Naive thymus-derived CD4-positive, alpha-beta T cell (primary cell): ENCODE data around the gene PLIN1. TPM values are rescaled to one million over a fixed set of nuclear protein-coding genes. Genes with fewer than 3 reads are reported as not detected.

ENCODE experiments used
- ATAC-seq: fragments of 150-1000 bp; cut with Tn5 transposase; 2 replicates; pipeline ENCODE4 v1.10.0; 2021; ENCODE audit warnings: mild to moderate bottlenecking, moderate library complexity
- CTCF ChIA-PET: fragments of 350-600 bp; sonication (Branson Sonifier 250); formaldehyde crosslinking; loops from one replicate; lab custom pipeline; 2021; ENCODE audit warnings: antibody characterized with exemption; lab: Charles Lee
- POLR2A ChIA-PET: fragments of 350-600 bp; sonication (Branson Sonifier 250); formaldehyde crosslinking; loops from one replicate; lab custom pipeline; 2021; ENCODE audit warnings: antibody characterized with exemption, inconsistent platforms; lab: Charles Lee
- DNase-seq, 9 donors: peaks; one replicate each; pipeline versions ENCODE4 v3.0.0 to v3.0.0-alpha.2; 2020 to 2022; ENCODE audit warnings: mixed read lengths in 1 of 9
- H3K27ac ChIP-seq: one replicate; pipeline ENCODE4 v1.7.0; 2013; ENCODE audit warnings: mild to moderate bottlenecking, low read depth, low read length, moderate library complexity
- H3K27me3 ChIP-seq, 2 donors: one replicate each; pipeline ENCODE4 v1.7.0; 2013; ENCODE audit warnings: low read length in 2 of 2, mild to moderate bottlenecking in 2 of 2, moderate library complexity in 2 of 2; ENCODE audit not compliant: control insufficient read depth in 2 of 2, insufficient read depth in 2 of 2
- H3K36me3 ChIP-seq, 3 experiments: 1 replicate in 2 of 3; 2 replicates in 1 of 3; pipeline ENCODE4 v1.7.0; 2013; ENCODE audit warnings: low read length in 3 of 3, mild to moderate bottlenecking in 3 of 3, moderate library complexity in 1 of 3; ENCODE audit not compliant: insufficient read depth in 3 of 3, control insufficient read depth in 2 of 3
- H3K4me1 ChIP-seq, 2 donors: one replicate each; pipeline ENCODE4 v1.7.0; 2013; ENCODE audit warnings: low read length in 2 of 2, mild to moderate bottlenecking in 2 of 2, moderate library complexity in 1 of 2; ENCODE audit not compliant: control insufficient read depth in 2 of 2, insufficient read depth in 2 of 2
- H3K4me3 ChIP-seq: 2 replicates; pipeline ENCODE4 v1.7.0; 2013; ENCODE audit warnings: mild to moderate bottlenecking, low read length
- H3K9me3 ChIP-seq, 3 experiments: 1 replicate in 2 of 3; 2 replicates in 1 of 3; pipeline ENCODE4 v1.7.0; 2013; ENCODE audit warnings: low read length in 3 of 3; ENCODE audit not compliant: control insufficient read depth in 2 of 3
- H3K27ac Mint-ChIP-seq, 9 donors: one replicate each; pipeline ENCODE4 v1.8.0; 2020 to 2022; ENCODE audit warnings: mixed read lengths in 9 of 9, mild to moderate bottlenecking in 8 of 9, moderate library complexity in 5 of 9, inconsistent platforms in 2 of 9
- H3K27me3 Mint-ChIP-seq, 5 donors: one replicate each; pipeline ENCODE4 v1.8.0; 2021 to 2022; ENCODE audit warnings: mixed read lengths in 5 of 5, mild to moderate bottlenecking in 1 of 5
- H3K36me3 Mint-ChIP-seq, 5 donors: one replicate each; pipeline ENCODE4 v1.8.0; 2020 to 2022; ENCODE audit warnings: mixed read lengths in 5 of 5, mild to moderate bottlenecking in 3 of 5, inconsistent platforms in 1 of 5
- H3K4me1 Mint-ChIP-seq, 7 donors: one replicate each; pipeline ENCODE4 v1.8.0; 2020 to 2022; ENCODE audit warnings: mixed read lengths in 7 of 7, mild to moderate bottlenecking in 3 of 7, inconsistent platforms in 1 of 7
- H3K4me3 Mint-ChIP-seq, 10 donors: one replicate each; pipeline ENCODE4 v1.8.0; 2020 to 2022; ENCODE audit warnings: mild to moderate bottlenecking in 10 of 10, mixed read lengths in 10 of 10, moderate library complexity in 6 of 10, inconsistent platforms in 2 of 10
- H3K9me3 Mint-ChIP-seq, 11 donors: one replicate each; pipeline ENCODE4 v1.8.0; 2020 to 2022; ENCODE audit warnings: mixed read lengths in 11 of 11, mild to moderate bottlenecking in 4 of 11, inconsistent platforms in 1 of 11, moderate library complexity in 1 of 11
- intact Hi-C, 2 donors: fragments of 100-400 bp; cut with micrococcal nuclease; formaldehyde crosslinking; loops; one replicate each; pipeline ENCODE4 v1.15.1; 2023
- polyA plus RNA-seq, 2 donors: library from polyadenylated mRNA; unstranded; fragments of 300-500 nt; fragmentation: Illumina TruSeq; gene quantifications; one replicate each; pipeline ENCODE4 v1.2.3, GENCODE V29; 2021
- total RNA-seq, 6 experiments: library from RNA in 5 of 6; stranded (reverse) in 5 of 6; gene quantifications; 1 replicate in 5 of 6; 2 replicates in 1 of 6; pipeline ENCODE4 v1.2.3 and lab custom pipeline; 2021 to 2026

PLIN1 gene
- total and polyA plus RNA-seq, 7 experiments from 2014 or later: 0.06 to 1.8 (median 0.23) TPM; not detected in 1

GRCh38 chr15:89707577-89707976 lies 28.4 kb upstream of the PLIN1 start:
- DNase-seq (no peak), ATAC-seq (no peak)
- H3K9me3 ChIP-seq: no peaks in the 10 kb centered on the region
- H3K36me3 Mint-ChIP-seq: peaks cover 0 to 7% (median 0%) of the 10 kb centered on the region in 5 donors
- no peaks in the 10 kb centered on the region for H3K36me3 ChIP-seq
- H3K4me1 ChIP-seq: no peaks in the 10 kb centered on the region
- POLR2A ChIA-PET: no interaction called here
- no peak overlapping the region for H3K4me3 ChIP-seq
- CTCF ChIA-PET: no interaction called here
- H3K27me3 ChIP-seq: no peaks in the 10 kb centered on the region
- no peaks in the 10 kb centered on the region for H3K4me1 Mint-ChIP-seq
- intact Hi-C loops: no loop called here
- peaks cover 4 to 47% (median 32%) of the 10 kb centered on the region in 5 donors for H3K27me3 Mint-ChIP-seq
- H3K27ac Mint-ChIP-seq: no peak overlapping the region
- H3K9me3 Mint-ChIP-seq: peaks cover 0 to 2% (median 0%) of the 10 kb centered on the region in 11 donors
- no peak overlapping the region for H3K4me3 Mint-ChIP-seq
- H3K27ac ChIP-seq: no peak overlapping the region

GRCh38 chr15:89704411-89704810 lies 25.2 kb upstream of the PLIN1 start:
- Histone ChIP-seq H3K4me1 (no peaks in the 10 kb centered on the region), H3K4me3 (no peak overlapping the region), H3K27ac (no peak overlapping the region), H3K9me3 (no peaks in the 10 kb centered on the region), H3K27me3 (peaks cover 0 to 3% of the 10 kb centered on the region in 2 donors), H3K36me3 (no peaks in the 10 kb centered on the region)
- intact Hi-C loops: no loop called here
- ATAC-seq (no peak), DNase-seq (no peak)
- no peaks in the 10 kb centered on the region for H3K4me1 Mint-ChIP-seq
- no peak overlapping the region for H3K4me3 Mint-ChIP-seq
- H3K27ac Mint-ChIP-seq: no peak overlapping the region
- peaks cover 0 to 2% (median 0%) of the 10 kb centered on the region in 11 donors for H3K9me3 Mint-ChIP-seq
- ChIA-PET POLR2A (no interaction called here), CTCF (no interaction called here)
- H3K36me3 Mint-ChIP-seq: peaks cover 0 to 7% (median 0%) of the 10 kb centered on the region in 5 donors
- peaks cover 13 to 51% (median 41%) of the 10 kb centered on the region in 5 donors for H3K27me3 Mint-ChIP-seq

DNA sequence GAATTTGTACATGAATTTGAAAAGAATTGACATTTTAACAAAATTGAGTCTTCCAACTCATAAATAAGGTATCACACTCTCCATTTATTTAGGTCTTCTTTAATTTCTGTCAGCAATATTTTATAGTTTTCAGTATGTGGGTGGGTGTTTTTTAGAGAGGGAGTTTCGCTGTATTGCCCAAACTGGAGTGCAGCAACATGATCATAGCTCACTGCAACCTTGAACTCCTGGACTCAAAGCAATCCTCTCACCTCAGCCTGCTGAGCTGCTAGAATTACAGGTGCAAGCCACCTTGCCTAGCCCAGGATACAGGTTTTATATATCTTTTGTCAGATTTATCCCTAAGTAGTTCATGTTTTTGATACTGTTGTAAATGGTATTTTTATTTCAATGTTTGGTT lies 16.0 kb upstream of the PLIN1 start:
- Histone ChIP-seq H3K4me1 (peaks cover 0 to 1% of the 10 kb centered on the region in 2 donors), H3K4me3 (no peak overlapping the region), H3K27me3 (no peaks in the 10 kb centered on the region), H3K9me3 (no peaks in the 10 kb centered on the region), H3K36me3 (no peaks in the 10 kb centered on the region), H3K27ac (no peak overlapping the region)
- peaks cover 5 to 11% (median 7%) of the 10 kb centered on the region in 7 donors for H3K4me1 Mint-ChIP-seq
- H3K27me3 Mint-ChIP-seq: peaks cover 0 to 34% (median 7%) of the 10 kb centered on the region in 5 donors
- no peak for ATAC-seq
- ChIA-PET POLR2A (no interaction called here), CTCF (no interaction called here)
- no peak overlapping the region for H3K4me3 Mint-ChIP-seq
- no peak for DNase-seq
- intact Hi-C loops: no loop called here
- H3K36me3 Mint-ChIP-seq: no peaks in the 10 kb centered on the region
- peaks cover 0 to 4% (median 0%) of the 10 kb centered on the region in 11 donors for H3K9me3 Mint-ChIP-seq
- H3K27ac Mint-ChIP-seq: no peak overlapping the region

DNA sequence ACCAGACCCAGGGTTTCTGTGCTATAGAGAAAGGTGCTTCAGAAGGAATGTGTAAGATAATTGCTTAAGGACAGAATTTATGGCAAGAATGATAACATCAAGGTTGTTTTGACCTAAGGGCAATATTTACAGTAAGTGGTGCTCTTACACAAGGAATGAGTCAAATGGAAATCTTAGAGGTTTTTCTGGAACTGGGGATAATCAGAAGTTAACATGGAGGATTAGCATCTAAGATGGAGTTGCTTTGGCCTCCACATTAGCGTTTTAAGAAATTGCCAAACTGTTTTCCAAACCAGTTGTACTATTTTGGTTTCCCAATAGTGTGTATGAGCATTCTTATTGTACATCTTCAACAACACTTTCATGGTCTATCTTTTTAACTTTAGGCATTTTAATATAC lies 14.5 kb upstream of the PLIN1 start:
- Mint-ChIP-seq H3K9me3 (peaks cover 0 to 4% (median 0%) of the 10 kb centered on the region in 11 donors), H3K27me3 (peaks cover 0 to 23% (median 4%) of the 10 kb centered on the region in 5 donors), H3K36me3 (no peaks in the 10 kb centered on the region), H3K27ac (no peak overlapping the region), H3K4me1 (peaks cover 12 to 21% (median 14%) of the 10 kb centered on the region in 7 donors), H3K4me3 (no peak overlapping the region)
- DNase-seq (no peak), ATAC-seq (no peak)
- Histone ChIP-seq H3K36me3 (no peaks in the 10 kb centered on the region), H3K27me3 (no peaks in the 10 kb centered on the region), H3K4me3 (no peak overlapping the region), H3K4me1 (peaks cover 0 to 3% of the 10 kb centered on the region in 2 donors), H3K27ac (no peak overlapping the region), H3K9me3 (no peaks in the 10 kb centered on the region)
- intact Hi-C loops: no loop called here
- CTCF ChIA-PET: no interaction called here
- POLR2A ChIA-PET: no interaction called here

- H3K27ac ChIP-seq: no peak overlapping the region
- no peak overlapping the region for H3K4me3 ChIP-seq
- POLR2A ChIA-PET: no interaction called here
- no peaks in the 10 kb centered on the region for H3K36me3 ChIP-seq
- CTCF ChIA-PET: no interaction called here
- Mint-ChIP-seq H3K4me1 (peaks cover 12 to 21% (median 14%) of the 10 kb centered on the region in 7 donors), H3K36me3 (peaks cover 0 to under 1% (median 0%) of the 10 kb centered on the region in 5 donors), H3K27ac (no peak overlapping the region), H3K4me3 (no peak overlapping the region), H3K27me3 (peaks cover 0 to 23% (median 4%) of the 10 kb centered on the region in 5 donors), H3K9me3 (peaks cover 0 to 4% (median 0%) of the 10 kb centered on the region in 11 donors)
- intact Hi-C loops: no loop called here
- ATAC-seq (no peak), DNase-seq (no peak)
- H3K4me1 ChIP-seq: peaks cover 0 to 3% of the 10 kb centered on the region in 2 donors
- H3K27me3 ChIP-seq: no peaks in the 10 kb centered on the region
- no peaks in the 10 kb centered on the region for H3K9me3 ChIP-seq
Observed at GRCh38 chr15:89693091-89693490, 13.9 kb upstream of the PLIN1 start.

DNA sequence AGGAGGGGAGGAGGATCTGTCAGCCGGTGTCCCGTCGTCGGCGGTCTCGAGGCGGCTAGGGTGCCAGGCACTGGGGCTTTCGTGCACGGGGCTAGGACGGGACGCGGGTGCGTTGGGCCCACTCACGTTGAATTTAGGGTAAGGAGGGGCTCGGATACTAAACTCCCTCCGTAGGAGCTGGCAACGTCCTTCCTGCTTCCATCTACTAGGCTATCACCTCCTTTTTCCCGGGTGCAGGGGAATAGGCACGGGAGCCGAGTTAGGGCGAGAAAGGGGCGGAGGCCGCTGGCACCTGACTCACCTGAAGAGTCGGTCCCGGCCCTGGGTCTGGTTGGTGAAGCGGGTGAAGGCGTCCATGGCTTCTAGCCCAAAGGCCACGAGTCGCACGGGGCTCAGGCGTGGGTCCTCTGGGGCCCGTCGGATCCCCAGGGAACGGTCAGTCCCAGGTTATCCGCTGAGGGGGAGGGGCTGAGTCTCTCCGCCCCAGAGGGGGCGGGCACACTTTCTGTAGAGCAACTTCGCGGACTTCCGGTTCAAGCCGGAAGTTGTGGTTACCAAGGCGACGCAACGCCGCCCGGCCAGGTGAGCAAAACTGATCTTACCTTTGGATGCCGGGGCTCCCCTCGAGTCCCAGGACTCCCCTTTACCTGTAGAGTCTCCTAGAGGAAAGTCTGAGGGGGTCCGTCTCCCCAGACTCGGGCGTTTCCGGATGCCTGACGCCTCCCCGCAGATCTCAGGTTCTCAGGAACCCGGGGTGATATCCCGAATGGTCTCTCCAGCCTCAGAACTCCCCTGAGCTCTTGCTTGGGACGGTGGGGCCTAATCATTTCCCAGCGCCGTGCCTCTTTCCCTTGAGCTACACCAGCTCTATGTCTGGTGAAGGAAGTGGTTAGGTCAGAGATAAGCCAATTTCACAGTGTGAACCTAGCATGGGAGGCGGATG lies 11.4 kb upstream of the PLIN1 start, which contains the start of the genes PEX11A and WDR93:
TSS of gene PEX11A (minus strand) at position 479 of the 943 bp plus-strand sequence. CDS start at position 357, 122 bp downstream.
TSS of gene WDR93 (plus strand) at position 536 of the 943 bp plus-strand sequence. CDS start 10,936 bp downstream, outside the sequence.
- intact Hi-C loops: loop anchor here (1.0 to 2.0 kb wide), 4 partner anchors 115 to 204 kb away; partner anchors contain the start of genes TICRR (in 2 of the 2) and AP3S2 (in 1 of the 2)
- CTCF ChIA-PET: no interaction called here
- H3K36me3 ChIP-seq: no peaks in the 10 kb centered on the region
- no peaks in the 10 kb centered on the region for H3K27me3 ChIP-seq
- Mint-ChIP-seq H3K27me3 (peaks cover 0 to 11% (median 0%) of the 10 kb centered on the region in 5 donors), H3K36me3 (peaks cover 0 to 11% (median 2%) of the 10 kb centered on the region in 5 donors), H3K4me3 (peak within 1 kb of the TSS; percentile 78 to 94 (median 92)), H3K4me1 (peaks cover 13 to 24% (median 15%) of the 10 kb centered on the region in 7 donors), H3K27ac (peak within 1 kb of the TSS; percentile 74 to 93 (median 89)), H3K9me3 (peaks cover 0 to 4% (median 0%) of the 10 kb centered on the region in 11 donors)
- H3K4me1 ChIP-seq: peaks cover 0 to 3% of the 10 kb centered on the region in 2 donors
- peak; percentile 93 for ATAC-seq
- POLR2A ChIA-PET: interaction anchor here (0.9 kb wide), 1 partner anchor 9 kb away, joined by 3 read pairs; no protein-coding TSS in a partner anchor
- DNase-seq: peak; percentile 59 to 80 (median 74)
- H3K27ac ChIP-seq: peak within 1 kb of the TSS; percentile 56
- no peaks in the 10 kb centered on the region for H3K9me3 ChIP-seq
- peak within 1 kb of the TSS; percentile 92 for H3K4me3 ChIP-seq
